GM19455 (cell line): ENCODE measurements around the gene JAKMIP2.
A peak's percentile ranks its signal among the peaks of the same experiment; 100 is the strongest.
"Not testable (repeated sequence)": the region's sequence is repeated elsewhere in the genome, so short reads cannot be mapped to it uniquely, and the experiment has no call there.

Experiments used
- ATAC-seq: cut with Tn5 transposase; IDR thresholded peaks from one replicate; pipeline ENCODE4 v1.9.1; 2021; ENCODE audit not compliant: unreplicated experiment

JAKMIP2 gene

GRCh38 chr5:147666419-147666818, 116.1 kb downstream of the JAKMIP2 start:
- ATAC-seq = no peak

GRCh38 chr5:147661541-147661940, 121.0 kb downstream of the JAKMIP2 start:
- ATAC-seq = no peak

- no peak for ATAC-seq
These were observed 123.2 kb downstream of the JAKMIP2 start for GRCh38 chr5:147659166-147659929.

GRCh38 chr5:147658293-147658932, 124.1 kb downstream of the JAKMIP2 start:
- ATAC-seq = no peak

GRCh38 chr5:147648597-147648996, 133.9 kb downstream of the JAKMIP2 start:
- no peak for ATAC-seq

GRCh38 chr5:147645197-147645596, 137.3 kb downstream of the JAKMIP2 start:
- ATAC-seq = no peak

GRCh38 chr5:147644460-147644859, 138.1 kb downstream of the JAKMIP2 start:
- no peak for ATAC-seq

GRCh38 chr5:147643142-147643541, 139.4 kb downstream of the JAKMIP2 start:
- ATAC-seq = no peak

GRCh38 chr5:147642666-147643065, 139.9 kb downstream of the JAKMIP2 start:
- ATAC-seq = no peak

- no peak for ATAC-seq
These were observed 143.2 kb downstream of the JAKMIP2 start for GRCh38 chr5:147639321-147639720.

GRCh38 chr5:147636729-147636984, 145.9 kb downstream of the JAKMIP2 start:
- no peak for ATAC-seq

- no peak for ATAC-seq
These were observed 146.4 kb downstream of the JAKMIP2 start for GRCh38 chr5:147635882-147636728.

GRCh38 chr5:147635439-147635838, 147.1 kb downstream of the JAKMIP2 start:
- ATAC-seq = not testable (repeated sequence)

GRCh38 chr5:147633173-147633572, 149.4 kb downstream of the JAKMIP2 start:
- ATAC-seq = no peak

GRCh38 chr5:147631428-147632003, 151.0 kb downstream of the JAKMIP2 start:
- ATAC-seq = no peak

GRCh38 chr5:147629196-147629595, 153.3 kb downstream of the JAKMIP2 start:
- ATAC-seq = no peak

- ATAC-seq = peak; percentile 81
These were observed 154.3 kb downstream of the JAKMIP2 start for GRCh38 chr5:147628058-147628895.

GRCh38 chr5:147626464-147626863, 156.1 kb downstream of the JAKMIP2 start:
- no peak for ATAC-seq

GRCh38 chr5:147621016-147621415, 161.5 kb downstream of the JAKMIP2 start:
- ATAC-seq = no peak

GRCh38 chr5:147619281-147619878, 163.1 kb downstream of the JAKMIP2 start:
- no peak for ATAC-seq
